NCI-H1694 (cell line): ENCODE measurements around the gene CFAP73.

Experiments used
- DNase-seq: peaks from one replicate; lab custom pipeline; 2025; lab: John Stamatoyannopoulos, UW

Gene CFAP73

GRCh38 chr12:113142173-113142885 is 7.2 kb upstream of the CFAP73 start:
- DNase-seq = peak; percentile 11

GRCh38 chr12:113142886-113143332 is 6.6 kb upstream of the CFAP73 start:
- DNase-seq = no peak

- DNase-seq = no peak
Measured at GRCh38 chr12:113143959-113144358, 5.6 kb upstream of the CFAP73 start.

GRCh38 chr12:113144806-113145205 is 4.7 kb upstream of the CFAP73 start:
- DNase-seq = no peak

GRCh38 chr12:113145720-113146551 is 3.6 kb upstream of the CFAP73 start:
- no peak for DNase-seq

- no peak for DNase-seq
Measured at GRCh38 chr12:113146999-113147398, 2.5 kb upstream of the CFAP73 start.

GRCh38 chr12:113151655-113152054 is 2.1 kb downstream of the CFAP73 start:
- no peak for DNase-seq

- DNase-seq = no peak
Measured at GRCh38 chr12:113152196-113152834, 2.8 kb downstream of the CFAP73 start.

GRCh38 chr12:113152835-113153814 is 3.6 kb downstream of the CFAP73 start:
- DNase-seq = peak; percentile 20

- no peak for DNase-seq
Measured at GRCh38 chr12:113154351-113154973, 4.9 kb downstream of the CFAP73 start.

- no peak for DNase-seq
Measured at GRCh38 chr12:113155060-113155459, 5.5 kb downstream of the CFAP73 start.

- DNase-seq = no peak
Measured at GRCh38 chr12:113155646-113156045, 6.1 kb downstream of the CFAP73 start.

- no peak for DNase-seq
Measured at GRCh38 chr12:113157218-113157859, 7.8 kb downstream of the CFAP73 start.

GRCh38 chr12:113158439-113159203 is 9.1 kb downstream of the CFAP73 start:
- no peak for DNase-seq

- no peak for DNase-seq
Measured at GRCh38 chr12:113159937-113160336, 10.4 kb downstream of the CFAP73 start.

- peak; percentile 59 for DNase-seq
Measured at GRCh38 chr12:113161415-113162016, 12.0 kb downstream of the CFAP73 start.

GRCh38 chr12:113162102-113163029 is 12.8 kb downstream of the CFAP73 start:
- DNase-seq = peak; percentile 2

GRCh38 chr12:113163030-113163360 is 13.5 kb downstream of the CFAP73 start:
- no peak for DNase-seq
